Astrocyte (in vitro differentiated cells and primary cell): Measurements from ENCODE around the gene BRF1. TPM values are rescaled to one million over a fixed set of nuclear protein-coding genes. Genes with fewer than 3 reads are reported as not detected.

Experiments used
- DNase-seq: peaks from one replicate; pipeline ENCODE4 v3.0.0-alpha.2; 2010; ENCODE audit warnings: low read depth
- FAIRE-seq: peaks from 2 replicates; lab custom pipeline; 2011; peaks lifted over from hg19 to GRCh38; lab: Jason Lieb, UNC
- H2AFZ ChIP-seq: 2 replicates; pipeline ENCODE4 v1.6.0; 2012; ENCODE audit warnings: low read depth, low read length, inconsistent platforms
- H3K27ac ChIP-seq: 2 replicates; pipeline ENCODE4 v1.5.1; 2011; ENCODE audit warnings: low read depth, low read length, inconsistent platforms
- H3K27me3 ChIP-seq: 2 replicates; pipeline ENCODE4 v1.6.0; 2011; ENCODE audit warnings: low read length, inconsistent platforms; ENCODE audit not compliant: insufficient read depth
- H3K36me3 ChIP-seq: 2 replicates; pipeline ENCODE4 v1.5.1; 2011; ENCODE audit warnings: low read length, inconsistent platforms; ENCODE audit not compliant: insufficient read depth
- H3K4me1 ChIP-seq: 2 replicates; pipeline ENCODE4 v1.5.1; 2011; ENCODE audit warnings: low read length, inconsistent platforms; ENCODE audit not compliant: insufficient read depth
- H3K4me2 ChIP-seq: 2 replicates; pipeline ENCODE4 v1.6.0; 2012; ENCODE audit warnings: low read length, inconsistent platforms
- H3K4me3 ChIP-seq: 2 replicates; pipeline ENCODE4 v1.5.1; 2011; ENCODE audit warnings: low read depth, mild to moderate bottlenecking, low read length, inconsistent platforms; ENCODE audit not compliant: insufficient read depth
- H3K79me2 ChIP-seq: 2 replicates; pipeline ENCODE4 v1.6.0; 2012; ENCODE audit warnings: mild to moderate bottlenecking, low read length, inconsistent platforms; ENCODE audit not compliant: insufficient read depth
- H3K9ac ChIP-seq: 2 replicates; pipeline ENCODE4 v1.6.0; 2012; ENCODE audit warnings: mild to moderate bottlenecking, low read length, inconsistent platforms
- H3K9me3 ChIP-seq: 2 replicates; pipeline ENCODE4 v1.5.1; 2012; ENCODE audit warnings: low read depth, mild to moderate bottlenecking, low read length, inconsistent platforms; ENCODE audit not compliant: insufficient read depth
- H4K20me1 ChIP-seq: 2 replicates; pipeline ENCODE4 v1.6.0; 2012; ENCODE audit warnings: low read length, inconsistent platforms; ENCODE audit not compliant: insufficient read depth
- H3K27ac Mint-ChIP-seq: one replicate; pipeline ENCODE4 v1.8.0; 2021; ENCODE audit warnings: mild to moderate bottlenecking, mixed read lengths; ENCODE audit not compliant: unreplicated experiment
- H3K27me3 Mint-ChIP-seq: one replicate; pipeline ENCODE4 v1.8.0; 2021; ENCODE audit warnings: low read depth, mixed read lengths; ENCODE audit not compliant: unreplicated experiment
- H3K36me3 Mint-ChIP-seq: one replicate; pipeline ENCODE4 v1.8.0; 2021; ENCODE audit warnings: low read depth, mixed read lengths; ENCODE audit not compliant: unreplicated experiment
- H3K4me1 Mint-ChIP-seq: one replicate; pipeline ENCODE4 v1.8.0; 2021; ENCODE audit warnings: low read depth, mixed read lengths; ENCODE audit not compliant: unreplicated experiment
- H3K4me3 Mint-ChIP-seq: one replicate; pipeline ENCODE4 v1.8.0; 2021; ENCODE audit warnings: mild to moderate bottlenecking, moderate library complexity, mixed read lengths; ENCODE audit not compliant: unreplicated experiment
- H3K9me3 Mint-ChIP-seq: one replicate; pipeline ENCODE4 v1.8.0; 2021; ENCODE audit warnings: mild to moderate bottlenecking, mixed read lengths; ENCODE audit not compliant: unreplicated experiment
- CTCF ChIP-seq: IDR thresholded peaks from 2 replicates; pipeline ENCODE4 v1.5.1; 2011; ENCODE audit warnings: low read depth, mild to moderate bottlenecking, inconsistent platforms, low read length, moderate library complexity; ENCODE audit not compliant: insufficient read depth
- EZH2 ChIP-seq: IDR thresholded peaks from 2 replicates; pipeline ENCODE4 v1.6.1; 2012; ENCODE audit warnings: mild to moderate bottlenecking, low read length, inconsistent platforms; ENCODE audit not compliant: insufficient read depth
- total RNA-seq: library from RNA; stranded (reverse); gene quantifications from 2 replicates; pipeline ENCODE4 v1.2.1, GENCODE V29; 2021

Gene BRF1
- total RNA-seq, 1 donor from 2014 or later, result 20.5 TPM

- H3K27ac ChIP-seq, result no peak overlapping the region
- TF ChIP-seq EZH2 (no peak), CTCF (no peak)
- no peaks in the 10 kb centered on the region for H3K9me3 ChIP-seq
- DNase-seq, result no peak
- no peaks in the 10 kb centered on the region for H3K36me3 ChIP-seq
- no peaks in the 10 kb centered on the region for H3K4me1 ChIP-seq
- no peaks in the 10 kb centered on the region for H3K27me3 Mint-ChIP-seq
- no peaks in the 10 kb centered on the region for H3K27me3 ChIP-seq
- H4K20me1 ChIP-seq, result peaks cover 74% of the 10 kb centered on the region
- no peak overlapping the region for H3K27ac Mint-ChIP-seq
- H3K9ac ChIP-seq, result no peak overlapping the region
- peaks cover 2% of the 10 kb centered on the region for H3K4me1 Mint-ChIP-seq
- H3K4me3 Mint-ChIP-seq, result no peak overlapping the region
- FAIRE-seq, result no peak
- no peak overlapping the region for H3K4me2 ChIP-seq
- H3K4me3 ChIP-seq, result no peak overlapping the region
- peaks cover 5% of the 10 kb centered on the region for H3K36me3 Mint-ChIP-seq
- no peak overlapping the region for H2AFZ ChIP-seq
- no peaks in the 10 kb centered on the region for H3K9me3 Mint-ChIP-seq
- peaks cover 44% of the 10 kb centered on the region for H3K79me2 ChIP-seq
Observed at GRCh38 chr14:105286759-105287144, 14.0 kb downstream of the BRF1 start.

GRCh38 chr14:105285174-105285573 is 15.6 kb downstream of the BRF1 start:
- no peaks in the 10 kb centered on the region for H3K27me3 ChIP-seq
- H3K4me3 ChIP-seq, result no peak overlapping the region
- Mint-ChIP-seq H3K36me3 (peaks cover 6% of the 10 kb centered on the region), H3K9me3 (no peaks in the 10 kb centered on the region), H3K4me3 (no peak overlapping the region), H3K27me3 (no peaks in the 10 kb centered on the region), H3K4me1 (peaks cover 6% of the 10 kb centered on the region), H3K27ac (no peak overlapping the region)
- TF ChIP-seq CTCF (no peak), EZH2 (no peak)
- DNase-seq (no peak), FAIRE-seq (no peak)
- peaks cover 38% of the 10 kb centered on the region for H3K79me2 ChIP-seq
- H3K9ac ChIP-seq, result no peak overlapping the region
- H3K4me1 ChIP-seq, result no peaks in the 10 kb centered on the region
- H3K36me3 ChIP-seq, result no peaks in the 10 kb centered on the region
- H3K9me3 ChIP-seq, result no peaks in the 10 kb centered on the region
- no peak overlapping the region for H3K4me2 ChIP-seq
- no peak overlapping the region for H3K27ac ChIP-seq
- no peak overlapping the region for H2AFZ ChIP-seq
- peaks cover 76% of the 10 kb centered on the region for H4K20me1 ChIP-seq

- H2AFZ ChIP-seq, result no peak overlapping the region
- peaks cover 43% of the 10 kb centered on the region for H3K79me2 ChIP-seq
- TF ChIP-seq EZH2 (no peak), CTCF (no peak)
- no peak overlapping the region for H3K4me3 Mint-ChIP-seq
- peaks cover 6% of the 10 kb centered on the region for H3K4me1 Mint-ChIP-seq
- no peaks in the 10 kb centered on the region for H3K36me3 ChIP-seq
- H3K27me3 ChIP-seq, result no peaks in the 10 kb centered on the region
- H3K9me3 ChIP-seq, result no peaks in the 10 kb centered on the region
- H3K27ac Mint-ChIP-seq, result no peak overlapping the region
- FAIRE-seq (no peak), DNase-seq (no peak)
- no peaks in the 10 kb centered on the region for H3K9me3 Mint-ChIP-seq
- no peak overlapping the region for H3K4me2 ChIP-seq
- peaks cover 7% of the 10 kb centered on the region for H3K36me3 Mint-ChIP-seq
- H3K27ac ChIP-seq, result no peak overlapping the region
- H4K20me1 ChIP-seq, result peaks cover 81% of the 10 kb centered on the region
- no peak overlapping the region for H3K9ac ChIP-seq
- no peaks in the 10 kb centered on the region for H3K27me3 Mint-ChIP-seq
- no peak overlapping the region for H3K4me3 ChIP-seq
- no peaks in the 10 kb centered on the region for H3K4me1 ChIP-seq
Observed at GRCh38 chr14:105283899-105284298, 16.9 kb downstream of the BRF1 start.
